ENCODE data around the gene IKBKE.

The IKBKE gene

DNA sequence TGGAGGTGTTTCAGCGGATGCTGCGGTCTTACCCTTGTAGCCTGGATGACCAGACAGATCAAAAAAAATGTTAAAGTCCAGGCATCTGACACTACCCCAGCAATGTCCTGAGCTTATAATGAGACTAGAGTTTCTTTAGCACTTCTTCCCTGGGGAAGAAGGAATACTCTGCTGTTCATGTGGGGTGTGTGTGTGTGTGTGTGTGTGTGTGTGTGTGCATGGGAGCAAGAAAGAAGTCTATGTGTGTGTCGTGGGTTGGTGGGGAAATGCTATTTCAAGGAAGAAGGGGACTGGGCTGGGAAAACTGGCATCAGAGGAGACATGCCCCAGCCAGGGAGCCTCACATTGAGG lies 34.1 kb downstream of the IKBKE start:
- TF ChIP-seq, protein P1, sequence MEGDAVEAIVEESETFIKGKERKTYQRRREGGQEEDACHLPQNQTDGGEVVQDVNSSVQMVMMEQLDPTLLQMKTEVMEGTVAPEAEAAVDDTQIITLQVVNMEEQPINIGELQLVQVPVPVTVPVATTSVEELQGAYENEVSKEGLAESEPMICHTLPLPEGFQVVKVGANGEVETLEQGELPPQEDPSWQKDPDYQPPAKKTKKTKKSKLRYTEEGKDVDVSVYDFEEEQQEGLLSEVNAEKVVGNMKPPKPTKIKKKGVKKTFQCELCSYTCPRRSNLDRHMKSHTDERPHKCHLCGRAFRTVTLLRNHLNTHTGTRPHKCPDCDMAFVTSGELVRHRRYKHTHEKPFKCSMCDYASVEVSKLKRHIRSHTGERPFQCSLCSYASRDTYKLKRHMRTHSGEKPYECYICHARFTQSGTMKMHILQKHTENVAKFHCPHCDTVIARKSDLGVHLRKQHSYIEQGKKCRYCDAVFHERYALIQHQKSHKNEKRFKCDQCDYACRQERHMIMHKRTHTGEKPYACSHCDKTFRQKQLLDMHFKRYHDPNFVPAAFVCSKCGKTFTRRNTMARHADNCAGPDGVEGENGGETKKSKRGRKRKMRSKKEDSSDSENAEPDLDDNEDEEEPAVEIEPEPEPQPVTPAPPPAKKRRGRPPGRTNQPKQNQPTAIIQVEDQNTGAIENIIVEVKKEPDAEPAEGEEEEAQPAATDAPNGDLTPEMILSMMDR (IDR thresholded peaks at IDR 0.05; ENCODE audit: control extremely low read depth, extremely low read depth, low read depth, missing control alignments) = no peak
- no peak for DNase-seq (ENCODE audit: extremely low spot score)
- POLR2A ChIA-PET = no interaction called here
- CTCF ChIA-PET = interaction anchor here (0.6 to 15.7 kb wide), 8 partner anchors 8 to 322 kb away, joined by 3 to 179 read pairs (median 4); no protein-coding TSS in a partner anchor

DNA sequence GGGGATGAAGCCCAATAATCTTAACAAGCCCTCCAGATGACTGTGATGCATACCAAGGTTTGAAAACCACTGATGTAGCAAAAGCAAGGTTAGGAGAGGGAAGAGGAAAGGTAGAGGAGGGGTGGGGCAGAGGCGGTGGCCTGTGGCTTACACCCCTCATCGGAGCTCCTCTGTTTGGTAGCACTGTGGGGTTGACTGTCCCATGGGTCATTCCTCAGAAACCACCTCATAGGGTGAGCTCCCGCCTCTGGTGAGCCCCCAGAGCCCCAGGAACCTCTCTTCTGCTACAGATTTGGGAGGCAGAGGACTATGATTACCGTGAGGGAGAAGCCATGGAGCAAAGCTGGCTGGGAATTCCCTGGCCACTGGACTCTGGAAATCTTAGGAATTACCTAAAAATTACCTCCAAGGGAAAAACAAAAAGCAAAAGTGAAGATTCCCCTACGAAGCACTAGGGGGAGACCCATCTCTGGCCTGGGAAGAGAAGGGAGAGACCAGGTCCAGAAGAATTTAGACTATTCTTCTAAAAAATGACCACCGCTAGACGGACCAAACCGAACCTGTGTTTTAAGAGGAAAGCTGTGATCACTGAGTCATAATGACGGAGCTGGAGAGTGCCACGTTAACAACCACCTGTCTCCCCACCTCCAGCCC lies 35.6 kb downstream of the IKBKE start:
- POLR2A ChIA-PET = interaction anchor here (1.0 kb wide), 2 partner anchors 10 to 12 kb away, joined by 4 read pairs; no protein-coding TSS in a partner anchor
- TF ChIP-seq, protein P1 (IDR thresholded peaks at IDR 0.05; ENCODE audit: control extremely low read depth, extremely low read depth, low read depth, missing control alignments) = peak; percentile 39
- no peak for DNase-seq (ENCODE audit: extremely low spot score)
- CTCF ChIA-PET = interaction anchor here (0.8 to 15.7 kb wide), 16 partner anchors 9 to 442 kb away, joined by 3 to 179 read pairs (median 4); no protein-coding TSS in a partner anchor

DNA sequence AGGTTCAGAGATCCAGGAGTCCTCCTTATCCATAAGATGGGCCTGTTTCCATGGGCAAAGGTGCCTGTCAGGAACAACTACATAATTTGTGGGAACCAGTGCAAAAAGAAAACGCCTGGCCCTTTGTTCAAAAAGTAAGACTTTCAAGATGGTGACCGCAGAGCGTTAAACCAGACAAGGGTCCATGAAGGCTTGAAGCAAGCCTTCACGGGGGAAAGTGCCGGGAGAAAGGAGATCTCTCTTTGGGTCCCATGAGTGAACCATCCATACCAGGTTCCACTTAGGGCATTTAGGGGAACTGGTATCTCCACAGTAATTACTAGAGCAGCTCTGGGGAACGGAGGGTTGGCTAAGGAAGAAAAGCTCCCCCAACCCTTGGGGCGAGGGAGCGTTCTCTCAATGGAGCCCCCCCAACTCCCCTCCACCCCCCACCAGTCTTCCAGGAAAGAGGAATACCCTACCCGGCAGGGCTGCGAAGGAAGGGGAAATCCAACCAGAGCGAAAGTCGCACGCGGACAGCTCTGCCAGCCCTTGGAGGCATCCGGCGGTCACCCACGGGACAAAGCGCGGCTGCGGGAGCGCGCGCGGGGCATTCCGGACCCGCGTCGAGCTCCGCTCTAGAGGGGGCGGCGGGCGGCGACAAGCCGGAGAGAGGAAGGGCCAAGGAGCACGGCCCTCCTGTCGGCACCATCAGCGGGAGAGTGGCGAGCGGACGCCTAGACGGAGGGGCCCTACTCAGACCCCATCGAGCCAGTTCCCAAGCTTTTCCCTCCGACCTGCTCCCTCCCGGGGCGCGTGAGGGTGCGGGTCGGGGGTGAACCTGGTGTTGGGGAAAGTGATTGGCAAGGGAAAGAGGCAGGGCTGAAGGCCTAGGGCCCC lies 36.4 kb downstream of the IKBKE start:
- DNase-seq (ENCODE audit: extremely low spot score) = peak; percentile 49
- CTCF ChIA-PET = interaction anchor here (0.6 to 15.7 kb wide), 25 partner anchors 10 to 233 kb away, joined by 3 to 179 read pairs (median 4); no protein-coding TSS in a partner anchor
- TF ChIP-seq, protein P1 (IDR thresholded peaks at IDR 0.05; ENCODE audit: control extremely low read depth, extremely low read depth, low read depth, missing control alignments) = no peak
- POLR2A ChIA-PET = interaction anchor here (0.6 to 1.6 kb wide), 8 partner anchors 9 to 73 kb away, joined by 3 to 8 read pairs (median 4); no protein-coding TSS in a partner anchor

DNA sequence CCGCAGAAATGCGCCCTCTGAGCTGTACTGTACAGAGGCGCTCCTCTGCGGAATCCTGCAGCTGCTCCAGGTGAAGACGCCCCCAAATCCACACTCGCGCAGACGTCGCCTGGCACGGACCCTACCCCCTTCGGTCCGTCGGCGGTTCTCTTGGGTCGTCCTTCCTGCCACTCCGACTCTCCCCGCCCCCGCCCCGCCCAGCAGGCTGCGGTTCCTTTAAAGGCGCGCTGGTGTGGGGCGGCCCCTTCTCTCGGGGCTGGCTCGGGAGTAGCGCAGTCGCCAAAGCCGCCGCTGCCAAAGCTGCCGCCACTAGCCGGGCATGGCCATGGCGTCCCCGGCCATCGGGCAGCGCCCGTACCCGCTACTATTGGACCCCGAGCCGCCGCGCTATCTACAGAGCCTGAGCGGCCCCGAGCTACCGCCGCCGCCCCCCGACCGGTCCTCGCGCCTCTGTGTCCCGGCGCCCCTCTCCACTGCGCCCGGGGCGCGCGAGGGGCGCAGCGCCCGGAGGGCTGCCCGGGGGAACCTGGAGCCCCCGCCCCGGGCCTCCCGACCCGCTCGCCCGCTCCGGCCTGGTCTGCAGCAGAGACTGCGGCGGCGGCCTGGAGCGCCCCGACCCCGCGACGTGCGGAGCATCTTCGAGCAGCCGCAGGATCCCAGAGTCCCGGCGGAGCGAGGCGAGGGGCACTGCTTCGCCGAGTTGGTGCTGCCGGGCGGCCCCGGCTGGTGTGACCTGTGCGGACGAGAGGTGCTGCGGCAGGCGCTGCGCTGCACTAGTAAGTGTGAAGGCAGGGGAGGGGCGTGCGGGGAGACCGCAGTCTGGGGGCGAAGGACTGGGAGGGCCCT lies 37.2 kb downstream of the IKBKE start, which contains the start of gene RASSF5:
Gene RASSF5 (plus strand): TSS at position 248 of the 846 bp plus-strand sequence. CDS start 72 bp downstream, at position 320.
- TF ChIP-seq, protein P1 (IDR thresholded peaks at IDR 0.05; ENCODE audit: control extremely low read depth, extremely low read depth, low read depth, missing control alignments) = no peak
- DNase-seq (ENCODE audit: extremely low spot score) = peak; percentile 90
- ChIA-PET CTCF (interaction anchor here (1.0 to 15.7 kb wide), 17 partner anchors 10 to 80 kb away, joined by 3 to 179 read pairs (median 5); no protein-coding TSS in a partner anchor), POLR2A (interaction anchor here (0.6 to 1.6 kb wide), 6 partner anchors 9 to 73 kb away, joined by 3 to 8 read pairs (median 4); no protein-coding TSS in a partner anchor)

DNA sequence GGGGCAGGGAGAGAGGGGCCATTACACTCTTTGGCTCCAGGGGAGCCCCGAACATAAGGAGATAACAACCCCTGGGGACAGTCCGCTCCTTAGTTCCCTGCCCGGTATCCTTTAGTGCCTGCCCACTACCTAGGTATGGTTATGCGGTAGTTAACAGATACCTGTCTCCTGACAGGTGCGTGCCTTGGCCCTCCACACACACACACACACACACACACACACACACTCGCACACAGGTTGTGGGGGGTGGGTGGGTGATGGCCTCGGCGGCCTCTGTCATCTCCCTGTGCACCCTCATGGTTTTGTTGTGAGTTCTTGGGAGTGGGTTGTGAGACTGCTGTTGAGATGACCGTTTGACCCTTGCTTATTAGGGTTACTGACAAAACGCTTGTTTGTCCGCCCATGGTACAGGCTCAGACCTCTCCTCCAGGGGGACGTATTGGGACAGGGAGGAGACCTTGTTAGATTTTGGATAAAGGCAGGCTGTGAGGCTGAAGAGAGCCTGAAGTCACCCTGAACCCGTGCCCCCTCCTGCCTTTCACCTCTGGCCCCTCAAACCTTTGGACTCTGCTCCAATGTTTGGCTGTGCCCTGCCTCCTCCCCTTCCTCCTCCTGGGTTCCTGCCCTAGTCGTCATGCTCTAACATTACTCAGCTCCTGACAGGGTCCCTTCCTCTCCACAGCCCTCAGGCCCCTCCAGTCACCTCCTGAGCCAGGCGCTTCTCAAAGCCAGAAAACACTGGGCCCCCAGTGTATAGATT lies 38.0 kb downstream of the IKBKE start:
- TF ChIP-seq, protein P1 (IDR thresholded peaks at IDR 0.05; ENCODE audit: control extremely low read depth, extremely low read depth, low read depth, missing control alignments) = no peak
- ChIA-PET CTCF (interaction anchor here (1.7 to 2.8 kb wide), 2 partner anchors 18 to 72 kb away, joined by 10 to 14 read pairs; no protein-coding TSS in a partner anchor), POLR2A (no interaction called here)
- DNase-seq (ENCODE audit: extremely low spot score) = no peak
